ENCODE results near the gene COA8. TPM values are rescaled to one million over a fixed set of nuclear protein-coding genes. Genes with fewer than 3 reads are reported as not detected.

Gene COA8
- total and polyA plus RNA-seq, 4 donors: 30.6 to 59.8 (median 39.5) TPM

- no peak for ATAC-seq (ENCODE audit: insufficient read depth, low FRiP score)
- peaks cover 4 to 26% (median 13%) of the 10 kb centered on the region in 5 donors for H3K4me1 ChIP-seq (ENCODE audit: control insufficient read depth in 5 of 5, insufficient read depth in 5 of 5, low read length in 5 of 5)
- no peak for TF ChIP-seq CTCF (IDR thresholded peaks at IDR 0.05; ENCODE audit: control extremely low read depth, extremely low read depth)
- peak overlapping the region in 1 of 2 donors; percentile 99 for H3K27ac ChIP-seq (ENCODE audit: low read depth in 1 of 2, low read length in 1 of 2)
- H3K36me3 ChIP-seq (ENCODE audit: control insufficient read depth in 4 of 4, insufficient read depth in 4 of 4, low read length in 4 of 4): peaks cover 5 to 20% (median 12%) of the 10 kb centered on the region in 4 donors
- peak overlapping the region; percentile 87 for H3K4me3 ChIP-seq
- H3K27me3 ChIP-seq (ENCODE audit: control insufficient read depth in 3 of 3, insufficient read depth in 3 of 3, low read length in 2 of 3): no peaks in the 10 kb centered on the region
- no peaks in the 10 kb centered on the region for H3K9me3 ChIP-seq (ENCODE audit: control insufficient read depth in 4 of 4, insufficient read depth in 3 of 4, low read length in 3 of 4)
- peak overlapping the region; percentile 63 to 93 for H3K9ac ChIP-seq (ENCODE audit: insufficient read depth in 1 of 2, low read length in 2 of 2)
- DNase-seq: no peak
- WGBS, 2 donors: 1 to 2% methylated on average over 22 of the region's 22 CpGs
Measured at GRCh38 chr14:103563226-103563620, 463 bp downstream of the COA8 start.

- no peaks in the 10 kb centered on the region for H3K9me3 ChIP-seq (ENCODE audit: control insufficient read depth in 4 of 4, insufficient read depth in 3 of 4, low read length in 3 of 4)
- 56 to 68% methylated on average over 21 of the region's 21 CpGs for WGBS, 2 donors
- DNase-seq: no peak
- H3K27ac ChIP-seq (ENCODE audit: low read depth in 1 of 2, low read length in 1 of 2): peak overlapping the region in 1 of 2 donors; percentile 11
- H3K4me3 ChIP-seq: no peak overlapping the region
- peaks cover 5 to 12% (median 7%) of the 10 kb centered on the region in 4 donors for H3K36me3 ChIP-seq (ENCODE audit: control insufficient read depth in 4 of 4, insufficient read depth in 4 of 4, low read length in 4 of 4)
- H3K4me1 ChIP-seq (ENCODE audit: control insufficient read depth in 5 of 5, insufficient read depth in 5 of 5, low read length in 5 of 5): peaks cover 4 to 26% (median 13%) of the 10 kb centered on the region in 5 donors
- H3K27me3 ChIP-seq (ENCODE audit: control insufficient read depth in 3 of 3, insufficient read depth in 3 of 3, low read length in 2 of 3): no peaks in the 10 kb centered on the region
- H3K9ac ChIP-seq (ENCODE audit: insufficient read depth in 1 of 2, low read length in 2 of 2): peak overlapping the region in 1 of 2 donors; percentile 93
- ATAC-seq (ENCODE audit: insufficient read depth, low FRiP score): no peak
- TF ChIP-seq CTCF (IDR thresholded peaks at IDR 0.05; ENCODE audit: control extremely low read depth, extremely low read depth): no peak
Measured at GRCh38 chr14:103563844-103564505, 1.2 kb downstream of the COA8 start.

GRCh38 chr14:103568952-103569351 lies 6.2 kb downstream of the COA8 start:
- ATAC-seq (ENCODE audit: insufficient read depth, low FRiP score): no peak
- peaks cover 0 to 6% (median 5%) of the 10 kb centered on the region in 4 donors for H3K36me3 ChIP-seq (ENCODE audit: control insufficient read depth in 4 of 4, insufficient read depth in 4 of 4, low read length in 4 of 4)
- no peaks in the 10 kb centered on the region for H3K27me3 ChIP-seq (ENCODE audit: control insufficient read depth in 3 of 3, insufficient read depth in 3 of 3, low read length in 2 of 3)
- no peak for DNase-seq
- H3K9ac ChIP-seq (ENCODE audit: insufficient read depth in 1 of 2, low read length in 2 of 2): no peak overlapping the region
- 74 to 87% methylated on average over 8 of the region's 8 CpGs for WGBS, 2 donors
- no peak overlapping the region for H3K4me3 ChIP-seq
- no peaks in the 10 kb centered on the region for H3K9me3 ChIP-seq (ENCODE audit: control insufficient read depth in 4 of 4, insufficient read depth in 3 of 4, low read length in 3 of 4)
- peak overlapping the region in 1 of 2 donors; percentile 67 for H3K27ac ChIP-seq (ENCODE audit: low read depth in 1 of 2, low read length in 1 of 2)
- no peak for TF ChIP-seq CTCF (IDR thresholded peaks at IDR 0.05; ENCODE audit: control extremely low read depth, extremely low read depth)
- peaks cover 0 to 5% (median 2%) of the 10 kb centered on the region in 5 donors for H3K4me1 ChIP-seq (ENCODE audit: control insufficient read depth in 5 of 5, insufficient read depth in 5 of 5, low read length in 5 of 5)

Measured in lung (tissue), 12 donors.